GM15510 (cell line): ENCODE data around the gene AKAP6.

Source experiments
- POLR2A ChIP-seq: IDR thresholded peaks from 3 replicates; pipeline ENCODE4 v1.6.1; 2011; ENCODE audit warnings: borderline replicate concordance; ENCODE audit not compliant: insufficient read length; ENCODE audit errors: extremely low read depth

AKAP6 gene

DNA sequence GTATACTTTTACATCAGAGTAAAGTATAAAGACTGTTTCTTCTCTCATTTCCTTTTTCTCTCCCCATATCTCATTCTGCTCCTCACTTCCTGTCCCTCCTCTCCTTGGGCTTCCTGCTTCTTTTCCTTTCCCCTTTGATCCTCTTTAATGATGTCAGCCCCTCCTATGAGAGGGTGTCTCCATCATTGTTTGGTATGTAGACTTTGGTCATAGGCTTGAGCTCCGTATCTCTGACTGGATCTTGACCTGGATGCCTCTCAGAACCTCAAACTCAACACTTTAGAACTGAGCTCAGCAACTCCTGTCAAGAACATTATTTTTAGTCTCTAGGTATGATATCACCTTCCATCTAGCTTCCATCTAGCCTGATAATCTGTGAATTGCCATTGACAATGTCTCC, 50.3 kb downstream of the AKAP6 start:
- TF ChIP-seq POLR2A = no peak

DNA sequence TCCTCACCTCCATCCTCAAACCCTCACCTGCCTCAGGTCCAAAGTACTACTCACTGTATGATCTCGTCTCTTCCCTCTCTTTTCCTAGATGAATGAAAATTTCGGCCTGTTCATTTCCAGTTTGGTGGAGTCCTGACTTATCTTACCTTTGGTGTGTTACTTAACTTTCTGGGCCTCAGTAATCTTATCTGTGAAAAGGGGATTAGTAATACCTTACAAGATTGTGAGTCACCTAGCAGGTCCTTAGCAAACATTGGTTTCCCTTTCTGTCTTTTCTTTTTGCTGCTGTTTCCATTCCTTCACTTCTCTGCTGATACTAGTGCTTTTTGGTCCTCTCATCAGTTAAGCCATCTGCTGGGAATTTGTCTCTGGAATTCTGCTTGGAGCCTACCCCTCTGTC, 52.8 kb downstream of the AKAP6 start:
- TF ChIP-seq POLR2A = no peak

- TF ChIP-seq POLR2A = no peak
Measured at GRCh38 chr14:32382704-32383103, 53.6 kb downstream of the AKAP6 start.

DNA sequence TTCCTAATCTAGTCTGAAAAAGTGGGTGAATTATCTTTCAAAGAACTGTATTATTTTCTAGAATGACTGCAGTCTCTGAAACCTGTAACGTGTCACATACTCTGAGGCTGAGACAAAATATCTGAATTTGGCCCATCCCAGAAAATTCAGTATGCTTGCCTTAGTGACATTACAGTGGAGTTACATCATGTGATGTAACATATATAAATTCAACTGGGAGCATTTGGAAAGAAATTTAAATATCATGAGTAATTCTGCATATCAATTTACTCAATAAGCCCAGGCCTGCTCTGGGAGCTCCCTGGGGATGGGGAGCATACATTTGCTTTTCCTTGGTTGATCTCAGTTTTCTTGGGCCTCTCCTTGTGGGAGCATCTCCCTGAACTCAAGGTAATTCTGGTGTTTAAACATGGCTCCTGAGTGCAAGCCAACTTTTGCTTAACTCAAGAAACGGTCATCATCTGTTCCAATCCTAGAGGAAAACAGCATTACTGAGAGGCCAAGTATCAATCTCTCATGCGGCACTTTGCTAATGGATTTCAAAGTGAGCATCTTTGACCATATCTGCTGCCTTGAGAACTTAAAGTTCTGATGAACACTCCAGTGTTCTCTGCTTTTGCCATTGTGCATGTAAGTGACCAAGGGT, 54.4 kb downstream of the AKAP6 start:
- no peak for TF ChIP-seq POLR2A

GRCh38 chr14:32384464-32384863, 55.4 kb downstream of the AKAP6 start:
- no peak for TF ChIP-seq POLR2A

- TF ChIP-seq POLR2A = no peak
Measured at GRCh38 chr14:32393119-32393518, 64.0 kb downstream of the AKAP6 start.

- no peak for TF ChIP-seq POLR2A
Measured at GRCh38 chr14:32394038-32394437, 64.9 kb downstream of the AKAP6 start.

DNA sequence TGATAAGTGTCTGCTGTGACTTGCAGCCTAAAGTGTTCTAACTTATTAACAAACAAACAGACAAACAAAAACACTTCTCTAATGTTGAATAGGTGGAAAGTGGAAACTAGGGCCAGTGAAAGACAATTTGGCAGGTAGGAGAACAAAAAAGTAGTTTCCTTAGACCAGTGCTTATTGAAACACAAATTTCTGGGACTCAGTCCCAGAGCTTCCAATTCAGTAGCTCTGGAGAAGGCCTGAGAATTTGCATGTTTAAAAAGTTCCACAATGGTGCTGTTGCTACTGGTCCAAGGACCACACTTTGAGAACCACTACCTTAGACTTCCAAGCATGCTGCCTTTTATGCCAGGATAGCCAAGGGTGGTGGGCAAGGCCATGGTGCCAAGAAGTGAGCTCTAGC, 67.8 kb downstream of the AKAP6 start:
- TF ChIP-seq POLR2A = no peak

DNA sequence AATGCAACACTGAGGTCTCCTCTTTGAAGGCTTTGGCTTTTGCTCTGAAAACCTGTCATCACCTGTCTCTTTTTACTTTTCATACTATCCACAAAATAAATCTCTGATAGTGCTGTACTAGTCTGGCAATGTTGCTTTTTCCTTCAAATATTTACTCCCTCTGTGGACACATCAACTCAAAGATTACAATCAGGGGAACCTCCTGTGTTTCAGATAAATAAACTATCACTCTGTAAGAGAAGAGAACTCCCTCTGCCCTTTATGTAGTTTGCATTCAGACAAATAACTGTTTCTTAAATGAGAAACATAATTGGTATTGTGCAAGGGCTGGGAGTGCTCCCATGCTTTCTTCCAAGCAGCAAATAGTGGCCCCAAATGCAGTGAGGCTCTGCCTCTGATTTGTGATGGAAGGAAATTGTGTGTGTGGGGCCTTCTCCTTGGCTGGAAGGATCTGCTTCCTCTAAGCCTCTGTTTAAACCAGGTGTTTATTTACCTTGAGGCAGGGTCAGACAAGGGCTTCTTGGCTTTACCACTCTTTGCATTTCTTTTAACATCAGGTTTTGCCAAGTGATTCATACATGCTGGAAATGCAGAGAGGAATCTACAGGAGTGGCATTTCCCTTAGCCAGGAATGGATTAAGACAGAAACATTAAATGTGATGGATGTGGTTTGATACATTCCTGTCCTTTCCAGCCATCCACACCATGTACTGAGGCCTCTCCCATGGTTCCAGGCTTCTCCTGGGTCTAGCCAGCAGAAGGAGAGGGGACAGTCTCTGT, 69.0 kb downstream of the AKAP6 start:
- no peak for TF ChIP-seq POLR2A

- TF ChIP-seq POLR2A = no peak
Measured at GRCh38 chr14:32399920-32400319, 70.8 kb downstream of the AKAP6 start.

- TF ChIP-seq POLR2A = no peak
Measured at GRCh38 chr14:32400480-32400879, 71.4 kb downstream of the AKAP6 start.

DNA sequence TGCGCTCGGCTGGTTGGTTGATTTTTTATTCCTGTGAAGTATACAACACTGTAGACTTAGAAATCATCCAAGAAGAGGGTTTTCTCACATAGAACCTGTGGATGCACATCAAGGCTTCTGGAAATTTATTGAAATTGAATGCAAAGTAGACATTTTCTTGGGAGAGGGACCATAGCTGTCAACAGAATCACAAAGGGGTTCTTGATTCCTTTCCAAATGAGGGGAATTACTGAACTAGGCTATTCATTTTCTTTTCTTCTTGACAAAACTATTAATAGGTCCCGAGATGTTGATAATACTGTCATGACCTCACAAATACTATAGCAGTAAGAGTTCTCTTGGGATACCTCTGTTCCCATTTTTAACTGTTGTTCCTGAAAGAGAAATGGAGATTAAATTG, 73.9 kb downstream of the AKAP6 start:
- no peak for TF ChIP-seq POLR2A

DNA sequence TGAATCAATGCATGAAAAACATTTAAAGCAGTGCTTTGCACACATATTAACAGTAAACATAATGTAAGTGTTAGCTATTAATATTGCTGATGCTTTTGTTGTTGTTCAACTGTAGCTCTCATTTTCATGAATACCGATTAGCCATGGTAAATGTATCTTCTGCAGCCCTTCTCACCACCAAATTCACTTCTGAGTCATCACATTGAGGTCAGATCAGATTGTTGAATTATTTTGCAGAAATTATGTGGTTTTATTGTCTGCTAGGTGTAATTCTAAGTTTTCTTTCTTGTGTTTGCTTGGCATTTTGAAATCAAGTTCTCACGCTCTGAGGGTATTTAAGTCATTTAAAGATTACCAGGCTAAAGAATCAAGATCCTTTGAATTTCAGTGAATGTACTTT, 74.6 kb downstream of the AKAP6 start:
- no peak for TF ChIP-seq POLR2A

GRCh38 chr14:32404784-32405573, 75.9 kb downstream of the AKAP6 start:
- no peak for TF ChIP-seq POLR2A

GRCh38 chr14:32405856-32406255, 76.8 kb downstream of the AKAP6 start:
- no peak for TF ChIP-seq POLR2A
